HL-60 (cell line): ENCODE data around the gene CD82.

Source experiments
- DNase-seq, 2 experiments: peaks; one replicate each; pipeline ENCODE4 v3.0.0-alpha.2; 2010 to 2020; ENCODE audit warnings: low read depth in 1 of 2, low spot score in 1 of 2
- H3K27ac ChIP-seq: fragments of 250-450 bp; sonication (Bioruptor Pico); replicated peaks from 2 replicates; pipeline ENCODE4 v1.5.1; 2020; ENCODE audit warnings: mild to moderate bottlenecking, moderate library complexity
- H3K27me3 ChIP-seq: fragments of 250-450 bp; sonication (Bioruptor Pico); 2 replicates; pipeline ENCODE4 v1.5.1; 2021; ENCODE audit warnings: mild to moderate bottlenecking, moderate library complexity; ENCODE audit not compliant: insufficient read depth, poor library complexity, severe bottlenecking
- H3K4me3 ChIP-seq: replicated peaks from 2 replicates; pipeline ENCODE4 v1.5.1; 2011; ENCODE audit warnings: mild to moderate bottlenecking, control low read depth, low read length; ENCODE audit not compliant: insufficient read depth
- CTCF ChIP-seq: IDR thresholded peaks from one replicate; pipeline ENCODE4 v1.5.1; 2011; ENCODE audit warnings: low read length, control low read depth, inconsistent platforms; ENCODE audit not compliant: insufficient read depth
- GABPA ChIP-seq: IDR thresholded peaks from 2 replicates; pipeline ENCODE4 v1.6.1; 2012; ENCODE audit warnings: low read depth
- POLR2AphosphoS5 ChIP-seq: IDR thresholded peaks from 2 replicates; pipeline ENCODE4 v1.6.1; 2012; ENCODE audit warnings: low read depth
- REST ChIP-seq: IDR thresholded peaks from 2 replicates; pipeline ENCODE4 v1.6.1; 2012; ENCODE audit warnings: low read depth; ENCODE audit not compliant: insufficient replicate concordance
- SPI1 ChIP-seq: IDR thresholded peaks from 2 replicates; pipeline ENCODE4 v1.6.1; 2012; ENCODE audit warnings: low read depth, mild to moderate bottlenecking, borderline replicate concordance

Gene CD82

GRCh38 chr11:44532809-44533208, 32.7 kb upstream of the CD82 start:
- TF ChIP-seq SPI1 = no peak
- no peak for TF ChIP-seq GABPA
- DNase-seq = no peak
- Histone ChIP-seq H3K27ac (no peak overlapping the region), H3K27me3 (no peaks in the 10 kb centered on the region), H3K4me3 (no peak overlapping the region)

GRCh38 chr11:44533921-44534711, 31.3 kb upstream of the CD82 start:
- Histone ChIP-seq H3K27me3 (no peaks in the 10 kb centered on the region), H3K27ac (no peak overlapping the region), H3K4me3 (no peak overlapping the region)
- no peak for DNase-seq
- no peak for TF ChIP-seq POLR2AphosphoS5
- TF ChIP-seq REST = no peak
- no peak for TF ChIP-seq GABPA
- no peak for TF ChIP-seq CTCF
- TF ChIP-seq SPI1 = no peak

GRCh38 chr11:44535191-44535980, 30.1 kb upstream of the CD82 start:
- TF ChIP-seq GABPA (no peak), REST (no peak), CTCF (no peak), SPI1 (no peak), POLR2AphosphoS5 (no peak)
- Histone ChIP-seq H3K4me3 (no peak overlapping the region), H3K27ac (no peak overlapping the region), H3K27me3 (no peaks in the 10 kb centered on the region)
- DNase-seq = no peak

GRCh38 chr11:44536788-44537516, 28.5 kb upstream of the CD82 start:
- TF ChIP-seq REST = no peak
- TF ChIP-seq CTCF = no peak
- TF ChIP-seq POLR2AphosphoS5 = no peak
- no peak for TF ChIP-seq SPI1
- TF ChIP-seq GABPA = no peak
- no peak overlapping the region for H3K4me3 ChIP-seq
- no peak for DNase-seq
- H3K27ac ChIP-seq = no peak overlapping the region
- no peaks in the 10 kb centered on the region for H3K27me3 ChIP-seq
